ENCODE results near the gene PLCH1. TPM values are rescaled to one million over a fixed set of nuclear protein-coding genes. Genes with fewer than 3 reads are reported as not detected.
"Not testable (repeated sequence)": the region's sequence is repeated elsewhere in the genome, so short reads cannot be mapped to it uniquely, and the experiment has no call there.

The PLCH1 gene
- total and polyA plus RNA-seq, 2 of the 8 experiments (the other 6 are each of a cell fraction or from before 2014, with no cell fraction given), result 5.8 to 17.2 TPM

- H4K5ac ChIP-seq (ENCODE audit: insufficient read length, low read depth, low read length); H2BK12ac ChIP-seq (ENCODE audit: low read depth, low read length); H4K20me1 ChIP-seq (replicated peaks in 1 of 2; ENCODE audit: control insufficient read depth in 1 of 2, insufficient read depth in 2 of 2, low read length in 2 of 2); H3K9ac ChIP-seq (replicated peaks in 1 of 4; ENCODE audit: extremely low read depth in 1 of 4, low read depth in 3 of 4, low read length in 3 of 4); H3K4me2 ChIP-seq (ENCODE audit: insufficient read depth in 1 of 2, low read depth in 2 of 2, low read length in 2 of 2); H4K8ac ChIP-seq (ENCODE audit: extremely low read depth, insufficient read depth, low read length); H3K14ac ChIP-seq (ENCODE audit: insufficient read length); H3K23me2 ChIP-seq (ENCODE audit: low read depth, low read length); H4K91ac ChIP-seq (replicated peaks; ENCODE audit: insufficient read length, low read length); H2BK15ac ChIP-seq (ENCODE audit: low read length); H3K27ac ChIP-seq (ENCODE audit: low read depth, low read length); CTCF ChIA-PET (ENCODE audit: partially characterized antibody); H3K18ac ChIP-seq (ENCODE audit: extremely low read depth, low read length); H3K79me1 ChIP-seq (ENCODE audit: low read depth, low read length); H2AFZ ChIP-seq (ENCODE audit: low read length); H2BK20ac ChIP-seq (ENCODE audit: low read length); H3K23ac ChIP-seq (ENCODE audit: insufficient read length); H2BK120ac ChIP-seq (replicated peaks; ENCODE audit: low read depth, low read length); H2BK5ac ChIP-seq (ENCODE audit: low read depth, low read length); H3K4ac ChIP-seq (replicated peaks; ENCODE audit: insufficient read length, low read depth, low read length); H3K4me3 ChIP-seq (ENCODE audit: extremely low read depth in 1 of 4, insufficient read depth in 2 of 4, low read depth in 3 of 4, low read length in 4 of 4); H3K4me1 ChIP-seq (replicated peaks in 1 of 4; ENCODE audit: control insufficient read depth in 3 of 4, insufficient read depth in 4 of 4, low read length in 3 of 4); H3K56ac ChIP-seq (replicated peaks; ENCODE audit: insufficient read length, low read depth, low read length); H3K79me2 ChIP-seq (ENCODE audit: control insufficient read depth in 1 of 2, insufficient read depth in 2 of 2, low read length in 2 of 2); H3K27me3 ChIP-seq (replicated peaks in 1 of 4; ENCODE audit: control insufficient read depth in 3 of 4, extremely low read depth in 1 of 4, insufficient read depth in 3 of 4, low read length in 3 of 4); DNase-seq (ENCODE audit: low read depth in 1 of 2, low spot score in 2 of 2); FAIRE-seq; H2AK5ac ChIP-seq (ENCODE audit: low read depth, low read length); POLR2A ChIA-PET (ENCODE audit: partially characterized antibody): not testable (repeated sequence)
- WGBS, 2 experiments (ENCODE audit: extremely low coverage in 1 of 2, insufficient coverage in 1 of 2, insufficient read length in 1 of 2, insufficient replicate concordance in 2 of 2, low coverage in 1 of 2, low lambda C conversion rate in 2 of 2, missing lambda C conversion rate in 1 of 2), result 91% methylated on average over 1 of the region's 1 CpG; no CpG with 5 or more reads in 1 of the 2 experiments
- H3K9me3 ChIP-seq (ENCODE audit: insufficient read depth in 2 of 2, low read depth in 1 of 2, low read length in 1 of 2), result peaks cover 8 to 19% of the 10 kb centered on the region in 2 experiments
- H3K36me3 ChIP-seq (ENCODE audit: control insufficient read depth in 2 of 4, insufficient read depth in 4 of 4, low read length in 3 of 4), result peaks cover 0 to 17% (median 6%) of the 10 kb centered on the region in 4 experiments; a peak in 3 of 8 replicates
Measured at GRCh38 chr3:155615141-155615540, 129.7 kb downstream of the PLCH1 start.

- H4K20me1 ChIP-seq (replicated peaks in 1 of 2; ENCODE audit: control insufficient read depth in 1 of 2, insufficient read depth in 2 of 2, low read length in 2 of 2); H2BK12ac ChIP-seq (ENCODE audit: low read depth, low read length); H3K14ac ChIP-seq (ENCODE audit: insufficient read length); H4K8ac ChIP-seq (ENCODE audit: extremely low read depth, insufficient read depth, low read length); H2BK5ac ChIP-seq (ENCODE audit: low read depth, low read length); DNase-seq (ENCODE audit: low read depth in 1 of 2, low spot score in 2 of 2); H3K23me2 ChIP-seq (ENCODE audit: low read depth, low read length); H3K79me1 ChIP-seq (ENCODE audit: low read depth, low read length); H3K79me2 ChIP-seq (ENCODE audit: control insufficient read depth in 1 of 2, insufficient read depth in 2 of 2, low read length in 2 of 2); H2AFZ ChIP-seq (ENCODE audit: low read length); POLR2A ChIA-PET (ENCODE audit: partially characterized antibody); H2AK5ac ChIP-seq (ENCODE audit: low read depth, low read length); H4K5ac ChIP-seq (ENCODE audit: insufficient read length, low read depth, low read length); H3K4me3 ChIP-seq (ENCODE audit: extremely low read depth in 1 of 4, insufficient read depth in 2 of 4, low read depth in 3 of 4, low read length in 4 of 4); H3K4me2 ChIP-seq (ENCODE audit: insufficient read depth in 1 of 2, low read depth in 2 of 2, low read length in 2 of 2); H2BK120ac ChIP-seq (replicated peaks; ENCODE audit: low read depth, low read length); H2BK15ac ChIP-seq (ENCODE audit: low read length); CTCF ChIA-PET (ENCODE audit: partially characterized antibody); H3K27ac ChIP-seq (ENCODE audit: low read depth, low read length); H3K56ac ChIP-seq (replicated peaks; ENCODE audit: insufficient read length, low read depth, low read length); FAIRE-seq; H2BK20ac ChIP-seq (ENCODE audit: low read length); H3K9ac ChIP-seq (replicated peaks in 1 of 4; ENCODE audit: extremely low read depth in 1 of 4, low read depth in 3 of 4, low read length in 3 of 4); H4K91ac ChIP-seq (replicated peaks; ENCODE audit: insufficient read length, low read length); H3K27me3 ChIP-seq (replicated peaks in 1 of 4; ENCODE audit: control insufficient read depth in 3 of 4, extremely low read depth in 1 of 4, insufficient read depth in 3 of 4, low read length in 3 of 4); H3K4ac ChIP-seq (replicated peaks; ENCODE audit: insufficient read length, low read depth, low read length); H3K18ac ChIP-seq (ENCODE audit: extremely low read depth, low read length); H3K23ac ChIP-seq (ENCODE audit: insufficient read length); H3K4me1 ChIP-seq (replicated peaks in 1 of 4; ENCODE audit: control insufficient read depth in 3 of 4, insufficient read depth in 4 of 4, low read length in 3 of 4): not testable (repeated sequence)
- peaks cover 8 to 19% of the 10 kb centered on the region in 2 experiments for H3K9me3 ChIP-seq (ENCODE audit: insufficient read depth in 2 of 2, low read depth in 1 of 2, low read length in 1 of 2)
- peaks cover 0 to 17% (median 6%) of the 10 kb centered on the region in 4 experiments; a peak in 3 of 8 replicates for H3K36me3 ChIP-seq (ENCODE audit: control insufficient read depth in 2 of 4, insufficient read depth in 4 of 4, low read length in 3 of 4)
Measured at GRCh38 chr3:155614410-155614809, 130.5 kb downstream of the PLCH1 start.

All from H1 (cell line).